ENCODE results near the gene PDE4D. TPM values are rescaled to one million over a fixed set of nuclear protein-coding genes. Genes with fewer than 3 reads are reported as not detected.

PDE4D gene
- total RNA-seq, 4 donors from 2014 or later = 35.0 to 121 (median 63.4) TPM

DNA sequence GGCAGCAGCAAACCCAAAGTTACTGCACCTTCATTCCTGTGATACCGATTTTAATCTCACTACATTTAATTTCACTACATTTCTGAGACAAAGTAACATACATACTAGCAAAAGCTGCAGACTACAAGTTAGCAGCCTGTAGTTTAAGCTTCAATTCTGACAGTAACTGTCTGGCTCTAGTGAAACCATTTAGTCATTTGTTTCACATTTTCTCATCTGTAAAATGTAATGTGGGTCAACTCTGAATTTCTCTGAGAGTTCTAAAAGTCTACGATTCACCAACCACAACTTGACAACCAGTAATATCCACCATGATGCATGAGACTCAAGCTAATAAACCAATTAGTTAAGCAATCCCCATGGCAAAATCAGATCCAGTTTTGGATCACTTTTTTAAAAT, 408.9 kb downstream of the PDE4D start:
- Histone ChIP-seq H3K9me3 (no peaks in the 10 kb centered on the region), H3K4me1 (peaks cover 0 to 20% (median 3%) of the 10 kb centered on the region in 3 donors), H3K27me3 (no peaks in the 10 kb centered on the region), H3K36me3 (no peaks in the 10 kb centered on the region), H3K4me3 (no peak overlapping the region), H3K27ac (no peak overlapping the region)
- 63 to 76% methylated on average over 2 of the region's 2 CpGs for WGBS, 2 donors (ENCODE audit: low coverage in 1 of 2)
- TF ChIP-seq POLR2AphosphoS5 (IDR thresholded peaks at IDR 0.05) = no peak
- TF ChIP-seq, protein P1, sequence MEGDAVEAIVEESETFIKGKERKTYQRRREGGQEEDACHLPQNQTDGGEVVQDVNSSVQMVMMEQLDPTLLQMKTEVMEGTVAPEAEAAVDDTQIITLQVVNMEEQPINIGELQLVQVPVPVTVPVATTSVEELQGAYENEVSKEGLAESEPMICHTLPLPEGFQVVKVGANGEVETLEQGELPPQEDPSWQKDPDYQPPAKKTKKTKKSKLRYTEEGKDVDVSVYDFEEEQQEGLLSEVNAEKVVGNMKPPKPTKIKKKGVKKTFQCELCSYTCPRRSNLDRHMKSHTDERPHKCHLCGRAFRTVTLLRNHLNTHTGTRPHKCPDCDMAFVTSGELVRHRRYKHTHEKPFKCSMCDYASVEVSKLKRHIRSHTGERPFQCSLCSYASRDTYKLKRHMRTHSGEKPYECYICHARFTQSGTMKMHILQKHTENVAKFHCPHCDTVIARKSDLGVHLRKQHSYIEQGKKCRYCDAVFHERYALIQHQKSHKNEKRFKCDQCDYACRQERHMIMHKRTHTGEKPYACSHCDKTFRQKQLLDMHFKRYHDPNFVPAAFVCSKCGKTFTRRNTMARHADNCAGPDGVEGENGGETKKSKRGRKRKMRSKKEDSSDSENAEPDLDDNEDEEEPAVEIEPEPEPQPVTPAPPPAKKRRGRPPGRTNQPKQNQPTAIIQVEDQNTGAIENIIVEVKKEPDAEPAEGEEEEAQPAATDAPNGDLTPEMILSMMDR (IDR thresholded peaks at IDR 0.05) = no peak
- no peak for TF ChIP-seq EP300 (IDR thresholded peaks at IDR 0.05)
- no peak for TF ChIP-seq POLR2A (IDR thresholded peaks at IDR 0.05)
- ATAC-seq = no peak

GRCh38 chr5:59483971-59484472, 409.5 kb downstream of the PDE4D start:
- TF ChIP-seq EP300 (IDR thresholded peaks at IDR 0.05) = no peak
- no peak for TF ChIP-seq POLR2A (IDR thresholded peaks at IDR 0.05)
- no peak for TF ChIP-seq POLR2AphosphoS5 (IDR thresholded peaks at IDR 0.05)
- TF ChIP-seq, protein P1 (IDR thresholded peaks at IDR 0.05) = no peak
- peaks cover 0 to 20% (median 3%) of the 10 kb centered on the region in 3 donors for H3K4me1 ChIP-seq
- ATAC-seq = no peak
- no peaks in the 10 kb centered on the region for H3K36me3 ChIP-seq
- H3K27ac ChIP-seq = no peak overlapping the region
- H3K4me3 ChIP-seq = no peak overlapping the region
- no peaks in the 10 kb centered on the region for H3K9me3 ChIP-seq
- no peaks in the 10 kb centered on the region for H3K27me3 ChIP-seq

- ATAC-seq = no peak
- Histone ChIP-seq H3K27ac (no peak overlapping the region), H3K9me3 (no peaks in the 10 kb centered on the region), H3K36me3 (no peaks in the 10 kb centered on the region), H3K27me3 (no peaks in the 10 kb centered on the region), H3K4me3 (no peak overlapping the region), H3K4me1 (no peaks in the 10 kb centered on the region)
- TF ChIP-seq POLR2A (IDR thresholded peaks at IDR 0.05) (no peak), EP300 (IDR thresholded peaks at IDR 0.05) (no peak), POLR2AphosphoS5 (IDR thresholded peaks at IDR 0.05) (no peak)
- TF ChIP-seq, protein P1 (IDR thresholded peaks at IDR 0.05) = no peak
- 49 to 58% methylated on average over 2 of the region's 2 CpGs for WGBS, 2 donors (ENCODE audit: low coverage in 1 of 2)
Measured at GRCh38 chr5:59479086-59479485, 414.4 kb downstream of the PDE4D start.

DNA sequence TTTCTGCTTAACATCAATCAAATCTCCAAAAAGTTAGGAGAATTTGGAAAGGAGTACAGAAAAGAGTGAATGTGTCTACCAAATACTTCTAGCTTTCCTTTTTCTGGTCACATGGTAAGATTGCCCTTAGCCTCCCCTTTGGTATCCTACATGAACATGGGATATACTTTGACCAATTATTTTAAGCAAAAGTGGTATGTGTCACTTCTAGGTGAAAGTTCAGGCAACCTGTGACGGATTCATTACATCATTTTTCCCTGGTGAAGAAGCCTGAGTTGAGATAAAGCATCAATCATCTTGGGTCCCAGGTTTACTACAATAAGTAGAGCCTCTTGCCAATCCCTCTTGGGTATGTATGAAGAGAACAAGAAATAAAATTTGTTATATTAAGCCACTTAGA, 419.2 kb downstream of the PDE4D start:
- H3K27ac ChIP-seq = no peak overlapping the region
- H3K36me3 ChIP-seq = no peaks in the 10 kb centered on the region
- no peak overlapping the region for H3K4me3 ChIP-seq
- H3K27me3 ChIP-seq = no peaks in the 10 kb centered on the region
- H3K9me3 ChIP-seq = no peaks in the 10 kb centered on the region
- no peaks in the 10 kb centered on the region for H3K4me1 ChIP-seq
- TF ChIP-seq POLR2A (IDR thresholded peaks at IDR 0.05) (no peak), POLR2AphosphoS5 (IDR thresholded peaks at IDR 0.05) (no peak), EP300 (IDR thresholded peaks at IDR 0.05) (no peak)
- TF ChIP-seq, protein P1 (IDR thresholded peaks at IDR 0.05) = no peak
- ATAC-seq = no peak
- WGBS, 2 donors (ENCODE audit: low coverage in 1 of 2) = 93 to 100% methylated on average over 1 of the region's 1 CpG

- no peak overlapping the region for H3K27ac ChIP-seq
- H3K36me3 ChIP-seq = no peaks in the 10 kb centered on the region
- no peak for ATAC-seq
- H3K27me3 ChIP-seq = no peaks in the 10 kb centered on the region
- TF ChIP-seq EP300 (IDR thresholded peaks at IDR 0.05) = no peak
- TF ChIP-seq, protein P1 (IDR thresholded peaks at IDR 0.05) = no peak
- no peak for TF ChIP-seq POLR2AphosphoS5 (IDR thresholded peaks at IDR 0.05)
- no peak for TF ChIP-seq POLR2A (IDR thresholded peaks at IDR 0.05)
- no peaks in the 10 kb centered on the region for H3K4me1 ChIP-seq
- H3K9me3 ChIP-seq = no peaks in the 10 kb centered on the region
- H3K4me3 ChIP-seq = no peak overlapping the region
Measured at GRCh38 chr5:59473611-59474010, 419.9 kb downstream of the PDE4D start.
